Activated CD4-positive, alpha-beta T cell treated with anti-CD3 and anti-CD28 coated beads, Interleukin-10, Interleukin-2, amounts not matched to agents 100 ng/mL and 50 ng/mL, durations not matched to agents 16 hours and 8 hours (primary cell): ENCODE data around the gene XPO6.
"Not testable (repeated sequence)": the region's sequence is repeated elsewhere in the genome, so short reads cannot be mapped to it uniquely, and the experiment has no call there.

Experiments used
- DNase-seq: peaks from one replicate; pipeline ENCODE4 v3.0.0-alpha.2; 2020

The XPO6 gene

GRCh38 chr16:28149011-28149888 is 62.5 kb downstream of the XPO6 start:
- no peak for DNase-seq

- DNase-seq, result no peak
Measured at GRCh38 chr16:28146536-28146935, 65.2 kb downstream of the XPO6 start.

GRCh38 chr16:28145796-28146195 is 66.0 kb downstream of the XPO6 start:
- no peak for DNase-seq

- DNase-seq, result peak; percentile 85
Measured at GRCh38 chr16:28140788-28141618, 70.8 kb downstream of the XPO6 start.

- DNase-seq, result peak; percentile 49
Measured at GRCh38 chr16:28139530-28139929, 72.2 kb downstream of the XPO6 start.

- peak; percentile 47 for DNase-seq
Measured at GRCh38 chr16:28136751-28137434, 74.9 kb downstream of the XPO6 start.

GRCh38 chr16:28133666-28134065 is 78.1 kb downstream of the XPO6 start:
- no peak for DNase-seq

GRCh38 chr16:28131743-28132393 is 79.9 kb downstream of the XPO6 start:
- no peak for DNase-seq

GRCh38 chr16:28131181-28131580 is 80.6 kb downstream of the XPO6 start:
- no peak for DNase-seq

- no peak for DNase-seq
Measured at GRCh38 chr16:28130099-28131088, 81.4 kb downstream of the XPO6 start.

- DNase-seq, result no peak
Measured at GRCh38 chr16:28126684-28127620, 84.8 kb downstream of the XPO6 start.

- no peak for DNase-seq
Measured at GRCh38 chr16:28125592-28125991, 86.2 kb downstream of the XPO6 start.

- DNase-seq, result no peak
Measured at GRCh38 chr16:28121527-28121926, 90.2 kb downstream of the XPO6 start.

- DNase-seq, result no peak
Measured at GRCh38 chr16:28120754-28121153, 91.0 kb downstream of the XPO6 start.

- no peak for DNase-seq
Measured at GRCh38 chr16:28118637-28119036, 93.1 kb downstream of the XPO6 start.

- no peak for DNase-seq
Measured at GRCh38 chr16:28117168-28117565, 94.6 kb downstream of the XPO6 start.

GRCh38 chr16:28115866-28116265 is 95.9 kb downstream of the XPO6 start:
- DNase-seq, result not testable (repeated sequence)

- peak; percentile 83 for DNase-seq
Measured at GRCh38 chr16:28112908-28113307, 98.9 kb downstream of the XPO6 start.

GRCh38 chr16:28110977-28111376 is 100.8 kb downstream of the XPO6 start:
- no peak for DNase-seq

GRCh38 chr16:28110479-28110878 is 101.3 kb downstream of the XPO6 start:
- DNase-seq, result no peak
